ENCODE measurements around the gene GRAMD1A.

GRCh38 chr19:35000647-35001501, 751 bp downstream of the GRAMD1A start:
- TF ChIP-seq, protein P1, sequence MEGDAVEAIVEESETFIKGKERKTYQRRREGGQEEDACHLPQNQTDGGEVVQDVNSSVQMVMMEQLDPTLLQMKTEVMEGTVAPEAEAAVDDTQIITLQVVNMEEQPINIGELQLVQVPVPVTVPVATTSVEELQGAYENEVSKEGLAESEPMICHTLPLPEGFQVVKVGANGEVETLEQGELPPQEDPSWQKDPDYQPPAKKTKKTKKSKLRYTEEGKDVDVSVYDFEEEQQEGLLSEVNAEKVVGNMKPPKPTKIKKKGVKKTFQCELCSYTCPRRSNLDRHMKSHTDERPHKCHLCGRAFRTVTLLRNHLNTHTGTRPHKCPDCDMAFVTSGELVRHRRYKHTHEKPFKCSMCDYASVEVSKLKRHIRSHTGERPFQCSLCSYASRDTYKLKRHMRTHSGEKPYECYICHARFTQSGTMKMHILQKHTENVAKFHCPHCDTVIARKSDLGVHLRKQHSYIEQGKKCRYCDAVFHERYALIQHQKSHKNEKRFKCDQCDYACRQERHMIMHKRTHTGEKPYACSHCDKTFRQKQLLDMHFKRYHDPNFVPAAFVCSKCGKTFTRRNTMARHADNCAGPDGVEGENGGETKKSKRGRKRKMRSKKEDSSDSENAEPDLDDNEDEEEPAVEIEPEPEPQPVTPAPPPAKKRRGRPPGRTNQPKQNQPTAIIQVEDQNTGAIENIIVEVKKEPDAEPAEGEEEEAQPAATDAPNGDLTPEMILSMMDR (IDR thresholded peaks at IDR 0.05), result no peak
- TF ChIP-seq POLR2A (IDR thresholded peaks at IDR 0.05), result peak; percentile 53
- no peak for TF ChIP-seq EP300 (IDR thresholded peaks at IDR 0.05; ENCODE audit: low read depth)
- peak in 1 of 3 donors; percentile 21 for TF ChIP-seq POLR2AphosphoS5 (IDR thresholded peaks at IDR 0.05)

Data from transverse colon (tissue), 4 donors.